ENCODE results near the gene DAB2IP.

The DAB2IP gene

GRCh38 chr9:121667214-121667613 is 15.8 kb downstream of the DAB2IP start:
- DNase-seq: no peak

- DNase-seq: no peak
Measured at GRCh38 chr9:121667890-121668289, 16.5 kb downstream of the DAB2IP start.

GRCh38 chr9:121670431-121670830 is 19.0 kb downstream of the DAB2IP start:
- peak; percentile 26 for DNase-seq

GRCh38 chr9:121671612-121672155 is 20.2 kb downstream of the DAB2IP start:
- no peak for DNase-seq

GRCh38 chr9:121672213-121672612 is 20.8 kb downstream of the DAB2IP start:
- no peak for DNase-seq

GRCh38 chr9:121672986-121673385 is 21.6 kb downstream of the DAB2IP start:
- no peak for DNase-seq

GRCh38 chr9:121673576-121673975 is 22.1 kb downstream of the DAB2IP start:
- DNase-seq: no peak

- no peak for DNase-seq
Measured at GRCh38 chr9:121674017-121674416, 22.6 kb downstream of the DAB2IP start.

GRCh38 chr9:121674952-121675351 is 23.5 kb downstream of the DAB2IP start:
- peak; percentile 41 for DNase-seq

- DNase-seq: no peak
Measured at GRCh38 chr9:121675381-121675780, 23.9 kb downstream of the DAB2IP start.

GRCh38 chr9:121675969-121676822 is 24.8 kb downstream of the DAB2IP start:
- no peak for DNase-seq

GRCh38 chr9:121676926-121677325 is 25.5 kb downstream of the DAB2IP start:
- DNase-seq: peak; percentile 25

- DNase-seq: no peak
Measured at GRCh38 chr9:121678501-121679022, 27.1 kb downstream of the DAB2IP start.

- DNase-seq: no peak
Measured at GRCh38 chr9:121679901-121680635, 28.6 kb downstream of the DAB2IP start.

GRCh38 chr9:121681404-121681803 is 30.0 kb downstream of the DAB2IP start:
- no peak for DNase-seq

- no peak for DNase-seq
Measured at GRCh38 chr9:121682201-121682600, 30.8 kb downstream of the DAB2IP start.

- no peak for DNase-seq
Measured at GRCh38 chr9:121682926-121683515, 31.6 kb downstream of the DAB2IP start.

- DNase-seq: no peak
Measured at GRCh38 chr9:121683652-121684051, 32.2 kb downstream of the DAB2IP start.

- no peak for DNase-seq
Measured at GRCh38 chr9:121684381-121685145, 33.1 kb downstream of the DAB2IP start.

GRCh38 chr9:121685146-121685794 is 33.8 kb downstream of the DAB2IP start:
- no peak for DNase-seq

GRCh38 chr9:121685795-121686377 is 34.5 kb downstream of the DAB2IP start:
- DNase-seq: no peak
